Measurements from ENCODE around the gene DRICH1. TPM values are rescaled to one million over a fixed set of nuclear protein-coding genes. Genes with fewer than 3 reads are reported as not detected.
"Not testable (repeated sequence)": the region's sequence is repeated elsewhere in the genome, so short reads cannot be mapped to it uniquely, and the experiment has no call there.

The DRICH1 gene
- total RNA-seq, 1 donor from 2014 or later: 0.32 TPM

DNA sequence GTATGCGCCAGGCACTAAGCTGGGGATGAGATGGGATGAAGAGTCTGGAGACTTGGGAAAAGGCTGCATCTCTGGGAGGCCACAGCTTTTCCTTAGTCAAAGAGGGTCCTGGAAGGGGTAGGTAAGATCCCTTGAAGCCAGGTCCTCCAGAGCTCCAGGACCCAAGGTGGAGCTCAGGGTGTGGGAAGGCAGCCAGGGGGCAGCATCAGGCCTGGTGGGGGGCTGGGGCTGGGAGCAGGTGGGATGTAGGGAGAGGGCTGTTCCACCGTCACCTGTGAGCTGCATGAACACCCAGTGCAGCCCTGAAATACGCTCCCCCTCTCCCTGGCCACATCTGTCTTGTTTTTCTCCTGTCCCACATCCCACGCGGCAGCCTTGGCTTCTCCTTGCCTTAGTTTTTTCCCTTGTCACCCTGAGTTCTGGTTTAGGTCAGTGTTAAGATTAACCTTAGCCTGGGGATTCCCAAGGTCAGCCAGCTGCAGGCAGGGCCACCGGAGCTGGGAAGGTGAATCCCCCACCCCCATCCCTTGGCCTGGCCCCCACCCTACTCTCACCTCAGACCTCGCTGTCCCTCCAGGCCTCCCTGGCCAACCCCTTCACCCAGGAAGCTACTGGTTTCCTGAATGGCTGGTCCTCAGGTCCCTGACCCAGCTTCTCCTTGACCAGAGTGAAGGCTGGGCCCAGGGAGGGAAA is 34.4 kb downstream of the DRICH1 start:
- not testable (repeated sequence) for ATAC-seq

DNA sequence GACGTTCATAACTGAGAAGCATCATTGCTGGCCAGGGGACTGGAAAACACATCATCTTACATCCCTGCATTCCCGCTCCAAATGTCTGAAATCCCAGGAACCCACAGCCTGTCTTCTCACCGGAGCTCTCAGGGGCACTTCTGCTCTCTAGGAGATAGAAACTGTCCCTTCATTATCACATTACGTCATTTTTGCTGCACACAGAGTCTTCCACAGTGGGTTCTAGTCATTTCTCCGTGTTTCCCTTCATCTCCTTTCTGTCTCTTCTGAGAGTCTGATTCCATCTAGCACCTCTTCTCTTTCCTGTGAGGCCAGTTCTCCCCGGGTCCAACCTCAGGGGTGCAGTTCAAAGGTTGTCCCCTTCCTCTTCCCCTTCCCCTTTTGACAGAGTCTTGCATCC is 36.2 kb downstream of the DRICH1 start:
- ATAC-seq: not testable (repeated sequence)

DNA sequence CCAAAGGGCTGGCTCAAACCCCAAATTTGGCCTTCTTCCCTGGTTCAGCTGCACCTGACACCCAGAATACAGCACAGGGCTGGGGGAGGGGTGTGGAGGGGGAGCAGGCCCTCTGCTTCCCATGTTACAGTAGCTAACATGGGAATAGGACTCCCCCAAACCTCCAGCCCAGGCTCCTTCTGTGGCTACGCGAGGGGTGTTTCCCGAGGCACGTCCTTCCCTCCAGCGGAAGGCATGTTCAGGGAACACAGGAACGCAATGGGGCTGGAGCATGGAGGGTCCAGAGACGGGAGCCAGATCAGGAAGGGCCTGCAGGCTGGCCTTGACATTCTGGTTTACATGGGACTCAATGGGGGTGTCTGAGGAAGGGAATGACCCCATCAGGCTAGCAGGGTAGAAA is 40.3 kb downstream of the DRICH1 start:
- ATAC-seq: no peak

DNA sequence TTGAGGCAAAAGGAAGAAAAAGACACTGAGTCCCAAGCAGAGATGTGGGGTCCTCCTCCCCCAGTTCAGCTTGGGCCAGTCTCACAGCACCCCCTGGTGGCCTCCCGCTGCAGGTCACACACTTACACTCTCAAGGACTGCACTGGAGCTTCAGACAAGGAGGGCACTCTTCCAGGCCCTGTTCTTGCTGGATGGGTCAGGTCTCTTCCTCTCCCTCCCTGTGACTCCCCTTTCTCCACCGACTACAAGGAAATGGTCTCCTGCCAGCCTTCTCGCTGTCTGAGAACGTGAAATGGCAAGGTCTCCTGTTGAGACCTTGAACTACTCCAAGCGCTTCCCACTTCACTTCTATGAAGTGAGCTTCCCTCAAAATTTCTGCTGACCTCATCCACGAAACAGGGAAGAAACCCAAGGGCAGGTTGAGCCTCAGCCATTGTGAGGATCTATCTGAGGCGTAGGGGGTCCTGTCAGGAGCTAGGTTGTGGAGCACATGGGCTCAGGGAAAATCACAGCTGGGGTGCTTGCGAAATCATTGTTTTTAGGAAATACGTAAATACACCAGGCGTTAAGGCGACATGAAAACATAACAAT is 40.8 kb downstream of the DRICH1 start:
- ATAC-seq: no peak

DNA sequence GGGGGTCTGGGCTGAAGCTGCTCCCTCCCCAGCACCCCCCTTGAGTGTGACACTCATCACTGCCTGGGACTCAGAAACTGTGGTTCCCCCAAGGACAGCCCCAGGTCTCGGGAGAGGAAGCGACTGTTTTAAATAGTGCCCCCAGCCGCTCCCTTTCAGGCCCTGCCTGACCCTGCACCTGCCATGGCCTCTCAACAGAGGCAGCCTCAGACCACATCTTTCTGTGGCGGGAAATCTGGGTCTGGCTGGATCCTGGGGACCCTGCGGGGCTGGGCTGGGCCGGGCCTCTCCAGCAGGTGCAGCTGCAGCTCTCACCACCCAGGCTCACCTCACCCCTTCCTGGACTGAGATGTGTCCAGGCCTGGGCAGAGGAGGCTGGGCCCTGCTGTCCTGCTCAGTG is 48.3 kb downstream of the DRICH1 start:
- peak; percentile 13 for ATAC-seq

DNA sequence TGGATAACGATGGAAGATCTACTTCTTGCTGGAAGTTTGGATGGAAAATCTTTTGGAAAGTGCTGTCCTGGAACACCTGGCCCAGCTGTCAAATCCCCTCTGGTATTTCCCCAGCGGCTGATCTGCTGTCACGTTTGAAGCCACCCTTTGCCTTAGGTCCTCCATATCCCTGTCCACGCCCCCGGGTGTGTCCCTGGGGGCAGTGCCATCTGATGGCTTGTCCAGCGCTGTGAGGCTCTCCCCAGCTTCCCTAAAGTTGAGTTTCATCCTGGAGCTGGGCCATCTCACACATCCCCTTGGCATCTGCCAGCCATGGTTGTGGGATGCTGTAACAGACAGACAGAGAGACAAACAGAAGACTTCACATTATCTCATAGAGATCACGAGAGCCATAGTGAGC is 49.0 kb downstream of the DRICH1 start:
- no peak for ATAC-seq

DNA sequence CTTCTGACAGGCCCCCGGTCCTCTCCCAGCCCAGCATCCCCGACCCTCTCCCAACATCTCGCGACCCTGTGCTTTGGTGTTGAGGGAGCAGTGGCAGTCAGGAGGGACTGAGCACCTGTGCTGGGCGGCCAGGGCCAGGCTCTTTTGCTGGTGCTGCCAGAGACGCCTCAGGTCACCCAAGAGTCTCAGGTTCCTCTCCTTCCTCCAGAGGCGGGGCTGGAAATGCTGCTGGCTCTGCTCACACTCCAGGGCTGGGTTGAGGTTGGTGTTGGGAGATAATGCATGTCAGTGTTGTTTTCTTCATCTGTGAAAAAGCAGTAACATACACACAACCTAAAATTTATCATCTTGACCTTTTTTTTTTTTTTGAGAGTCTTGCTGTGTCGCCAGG is 50.9 kb downstream of the DRICH1 start:
- no peak for ATAC-seq

DNA sequence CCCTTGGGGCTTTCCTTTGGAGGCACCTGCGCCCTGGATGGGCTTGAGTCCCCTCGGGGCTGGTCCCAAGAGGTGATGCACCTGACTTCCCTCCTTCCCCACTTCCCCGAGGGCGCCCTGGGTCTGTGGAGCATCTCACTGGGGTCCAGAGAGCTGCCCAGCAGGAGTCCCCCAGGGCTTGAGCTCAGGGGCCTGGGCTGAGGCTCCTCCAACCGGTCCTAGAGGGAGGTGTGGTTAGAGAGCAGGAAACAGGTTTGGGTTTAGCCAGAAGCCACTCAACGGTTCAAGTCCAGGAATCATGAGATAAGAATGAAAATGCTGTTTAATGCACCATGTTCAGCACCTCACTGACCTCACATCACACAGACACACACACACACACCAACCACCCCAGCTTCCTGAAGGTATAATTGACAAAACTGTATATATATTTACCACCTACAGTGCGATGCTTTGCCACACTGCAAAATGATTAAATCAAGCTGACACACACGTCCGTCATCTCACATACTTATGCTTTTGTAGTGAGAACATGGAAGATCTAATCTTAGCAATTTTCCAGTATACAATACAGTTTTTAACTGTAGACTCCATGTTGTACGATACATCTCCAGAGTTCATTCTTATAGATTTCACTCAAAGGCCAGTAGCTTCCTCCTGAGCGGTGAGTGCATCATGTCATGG is 51.4 kb downstream of the DRICH1 start:
- ATAC-seq: no peak

DNA sequence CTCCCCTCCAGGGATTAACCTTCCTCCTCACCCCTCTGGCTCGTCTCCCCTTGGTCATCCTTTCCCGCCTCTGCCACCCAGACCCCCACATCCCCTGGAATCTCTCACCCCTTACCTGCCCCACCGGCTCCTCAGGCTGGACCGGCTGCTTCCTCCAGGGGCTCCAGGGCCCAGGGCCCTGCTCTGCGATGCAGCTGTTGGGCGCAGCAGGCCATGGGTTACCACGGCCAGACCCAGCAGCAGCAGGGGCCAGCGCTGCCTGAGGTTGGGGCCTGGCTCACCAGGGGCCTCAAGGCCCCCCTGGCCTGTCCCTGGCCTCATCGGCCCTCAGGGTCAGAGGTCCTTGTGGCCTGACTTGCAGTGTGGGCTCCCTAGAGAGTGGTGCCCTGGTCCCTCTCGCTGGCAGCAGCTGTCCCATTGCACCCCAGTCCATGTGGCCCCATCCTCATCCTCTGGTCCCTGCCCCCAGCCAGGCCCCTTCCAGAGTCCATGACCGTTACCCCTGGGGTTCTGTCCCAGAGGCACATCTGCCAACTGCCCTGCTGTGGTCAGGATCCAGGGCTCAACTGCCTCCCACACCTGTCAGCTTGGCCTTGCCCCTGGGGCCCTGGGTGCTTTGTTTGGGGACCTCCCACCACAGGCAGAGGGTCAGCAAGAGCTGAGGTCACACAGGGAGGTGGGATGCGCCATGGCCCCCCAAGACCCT is 52.1 kb downstream of the DRICH1 start, which contains the start of gene IGLL1:
Gene IGLL1 (minus strand): TSS at position 421 of the 706 bp plus-strand sequence. CDS start 100 bp downstream, at position 321.
- ATAC-seq: peak; percentile 25

DNA sequence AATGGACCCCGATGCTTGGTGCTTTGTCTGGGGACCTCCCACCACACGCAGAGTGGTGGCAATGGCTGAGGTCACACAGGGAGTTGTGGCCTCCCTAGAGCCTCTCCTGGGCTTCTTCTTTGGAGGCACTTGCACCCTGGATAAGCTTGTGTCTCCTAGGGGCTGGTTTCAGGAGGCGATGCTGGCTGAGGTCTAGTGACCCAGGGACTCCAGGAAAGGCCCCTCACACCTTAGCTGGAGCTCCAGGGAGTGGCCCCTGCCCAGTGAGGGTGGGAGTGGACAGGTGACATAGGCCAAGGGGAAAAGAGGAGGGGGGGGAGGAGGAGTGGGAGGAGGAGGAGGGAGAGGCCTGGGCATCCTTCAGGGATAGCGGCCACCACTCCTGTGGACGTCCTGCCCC is 52.8 kb downstream of the DRICH1 start:
- ATAC-seq: no peak

DNA sequence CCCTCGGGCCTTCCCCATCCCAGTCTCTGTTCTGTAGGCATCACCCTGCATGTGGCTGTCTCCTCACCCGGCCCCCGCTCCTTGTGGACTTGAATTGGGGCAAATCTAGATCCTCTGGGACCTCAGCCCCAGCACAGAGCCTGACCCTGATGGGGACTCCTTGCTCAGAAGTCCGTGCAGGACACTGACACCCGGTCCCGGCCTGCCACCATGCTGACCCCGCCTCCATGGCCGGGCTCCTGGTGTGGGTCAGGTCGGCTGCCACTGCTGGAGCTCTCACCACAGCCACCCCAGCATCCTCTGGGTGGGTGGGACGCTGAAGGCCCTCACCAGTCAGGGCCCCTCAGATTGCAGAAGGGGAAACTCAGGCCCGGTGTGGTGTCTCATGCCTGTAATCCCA is 53.8 kb downstream of the DRICH1 start:
- ATAC-seq: no peak

DNA sequence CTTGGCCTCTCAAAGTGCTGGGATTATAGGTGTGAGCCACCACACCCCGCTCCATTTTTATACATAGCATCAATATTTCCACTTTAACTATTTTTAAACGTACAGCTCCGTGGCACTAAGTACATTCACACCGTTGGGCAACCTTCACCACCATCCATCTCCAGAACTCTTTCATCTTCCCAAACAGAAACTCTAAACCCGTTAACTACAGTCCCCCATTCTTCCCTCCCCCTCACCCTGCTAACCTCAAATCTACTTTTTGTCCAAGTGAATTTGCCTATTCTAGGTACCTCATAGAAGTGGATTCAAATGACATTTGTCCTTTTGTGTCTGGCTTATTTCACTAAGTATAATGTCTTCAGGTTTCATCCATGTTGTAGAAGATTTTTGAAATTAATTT is 55.4 kb downstream of the DRICH1 start:
- no peak for ATAC-seq

DNA sequence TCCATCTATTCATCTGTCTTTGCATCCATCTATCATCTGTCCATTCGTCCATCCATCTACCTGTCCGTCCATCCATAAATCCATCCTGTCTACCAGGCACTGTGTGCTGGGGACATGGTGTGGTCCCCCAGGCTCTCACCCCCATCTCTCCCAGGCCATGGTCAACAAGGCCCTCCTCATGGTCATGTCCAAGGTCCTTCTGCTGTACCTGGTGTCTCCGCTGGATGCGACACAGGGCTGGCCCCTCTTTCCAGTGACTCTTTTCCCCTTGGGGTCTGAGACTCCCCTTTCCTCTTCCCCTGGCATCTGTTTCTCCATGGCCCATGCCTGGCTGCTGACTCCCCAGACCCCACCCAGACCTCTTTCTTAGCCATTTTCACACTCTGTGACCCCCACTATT is 56.5 kb downstream of the DRICH1 start:
- ATAC-seq: no peak

DNA sequence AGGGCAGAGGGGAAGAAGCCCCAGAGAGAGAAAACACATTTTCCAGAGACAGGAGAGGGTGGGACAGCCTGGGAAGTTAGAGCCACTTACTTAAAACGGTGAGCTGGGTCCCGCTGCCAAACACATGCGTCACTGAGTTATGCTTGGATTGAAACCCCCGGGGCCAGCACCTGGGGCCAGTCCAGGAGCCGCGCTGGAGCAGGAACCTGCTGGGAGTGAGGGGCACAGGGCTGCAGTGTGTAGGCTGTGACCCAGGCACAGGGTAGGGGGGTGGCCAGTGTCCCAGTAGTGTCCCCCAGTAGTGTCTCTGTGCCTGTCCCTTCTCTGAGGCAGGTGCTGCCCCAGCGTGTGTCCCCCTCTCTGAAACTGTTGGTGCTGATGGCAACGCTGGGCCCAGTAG is 57.2 kb downstream of the DRICH1 start:
- peak; percentile 27 for ATAC-seq

DNA sequence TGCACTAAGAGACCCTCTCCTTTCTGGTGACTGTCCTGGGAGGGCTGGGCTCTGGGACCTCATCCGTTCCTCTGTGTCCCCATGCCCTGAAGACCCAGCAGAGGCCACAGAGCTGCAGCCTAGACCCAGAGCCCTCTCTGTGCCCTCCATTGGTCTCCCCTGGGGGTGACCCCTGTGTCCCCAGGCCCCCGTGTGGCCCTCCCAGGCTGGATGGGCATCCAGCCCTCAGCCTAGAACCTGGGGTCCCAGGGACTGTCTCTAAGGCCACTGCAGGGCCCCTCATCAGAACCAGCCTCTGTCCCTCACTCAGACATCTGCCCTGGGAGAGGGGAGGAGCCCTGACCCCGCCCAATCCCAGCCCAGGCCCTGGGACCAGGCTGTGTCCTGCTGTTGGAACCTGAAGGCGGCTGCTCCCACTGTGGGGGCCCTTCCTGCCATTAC is 57.7 kb downstream of the DRICH1 start:
- no peak for ATAC-seq

DNA sequence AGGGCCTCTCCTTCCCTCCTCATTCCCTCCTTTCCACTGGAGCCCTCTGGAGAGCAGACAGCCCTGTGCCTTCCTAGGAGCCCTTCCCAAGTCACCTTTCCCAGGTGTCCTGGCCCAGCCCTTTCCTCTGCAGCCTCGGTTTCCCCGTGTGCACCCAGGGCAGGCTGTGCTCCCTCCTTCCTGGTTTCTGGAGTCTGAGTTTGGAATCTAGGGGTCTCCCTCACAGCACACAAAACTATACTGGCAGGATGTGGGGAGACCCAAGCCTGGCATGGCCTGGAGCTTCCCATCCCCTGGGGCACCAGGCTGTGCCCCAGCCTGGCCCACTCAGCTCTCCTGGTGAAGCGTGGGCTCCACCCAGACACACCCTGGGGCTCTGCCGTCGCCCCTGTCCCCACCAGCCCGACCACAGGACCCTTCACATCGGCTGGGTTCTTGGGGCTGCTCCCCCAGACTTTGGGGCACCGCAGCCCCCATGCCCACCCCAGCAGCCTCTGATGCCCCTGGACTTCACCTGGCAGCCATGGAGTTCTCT is 58.4 kb downstream of the DRICH1 start:
- not testable (repeated sequence) for ATAC-seq

DNA sequence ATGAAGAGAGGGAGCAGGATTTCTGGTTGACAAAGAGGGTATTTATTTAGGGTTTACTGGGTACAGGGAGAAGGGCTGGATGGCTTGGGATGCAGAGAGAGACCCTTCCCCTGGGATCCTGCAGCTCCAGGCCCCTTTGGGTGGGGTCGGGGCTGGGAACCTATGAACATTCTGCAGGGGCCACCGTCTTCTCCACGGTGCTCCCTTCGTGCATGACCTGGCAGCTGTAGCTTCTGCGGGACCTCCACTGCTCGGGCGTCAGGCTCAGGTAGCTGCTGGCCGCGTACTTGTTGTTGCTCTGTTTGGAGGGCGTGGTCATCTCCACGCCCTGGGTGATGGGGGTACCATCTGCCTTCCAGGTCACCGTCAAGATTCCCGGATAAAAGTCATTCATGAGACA is 59.0 kb downstream of the DRICH1 start:
- ATAC-seq: not testable (repeated sequence)

DNA sequence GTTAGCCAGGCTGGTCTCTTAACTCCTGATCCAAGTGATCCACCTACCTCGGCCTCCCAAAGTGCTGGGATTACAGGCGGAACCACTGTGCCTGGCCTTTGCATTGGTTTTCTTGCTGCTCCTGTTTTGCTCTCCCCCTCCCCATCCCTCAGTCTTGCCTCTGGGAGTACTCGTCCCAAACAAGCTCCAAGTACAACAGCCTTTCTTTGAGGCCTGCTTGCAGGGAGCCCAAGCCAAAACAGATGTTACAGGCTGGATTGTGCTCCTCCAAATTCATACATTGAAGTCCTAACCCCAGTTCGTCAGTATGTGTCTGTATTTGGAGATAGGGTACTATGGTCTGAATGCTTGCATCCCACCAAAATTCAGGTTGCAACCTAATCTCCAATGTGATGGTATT is 60.6 kb downstream of the DRICH1 start:
- no peak for ATAC-seq

DNA sequence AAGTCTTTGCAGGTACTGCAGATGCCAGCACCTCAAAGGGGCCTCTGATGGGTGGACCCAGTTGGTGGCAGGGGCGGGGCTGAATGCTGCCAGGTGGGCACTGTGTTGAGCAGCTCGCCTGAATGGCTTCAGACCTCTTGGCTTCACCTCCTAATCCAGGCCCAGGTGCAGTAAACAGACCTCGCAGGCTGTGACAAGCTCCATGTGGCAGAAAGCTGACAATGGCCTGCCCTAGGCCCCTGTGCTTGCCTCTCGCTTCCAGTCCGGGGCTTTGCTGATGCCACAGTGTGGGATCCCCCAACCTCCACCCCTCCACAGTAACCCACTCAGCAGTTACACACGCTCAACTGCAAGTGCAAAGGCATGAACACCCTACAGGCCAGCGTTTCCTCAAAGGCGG is 61.4 kb downstream of the DRICH1 start:
- no peak for ATAC-seq

DNA sequence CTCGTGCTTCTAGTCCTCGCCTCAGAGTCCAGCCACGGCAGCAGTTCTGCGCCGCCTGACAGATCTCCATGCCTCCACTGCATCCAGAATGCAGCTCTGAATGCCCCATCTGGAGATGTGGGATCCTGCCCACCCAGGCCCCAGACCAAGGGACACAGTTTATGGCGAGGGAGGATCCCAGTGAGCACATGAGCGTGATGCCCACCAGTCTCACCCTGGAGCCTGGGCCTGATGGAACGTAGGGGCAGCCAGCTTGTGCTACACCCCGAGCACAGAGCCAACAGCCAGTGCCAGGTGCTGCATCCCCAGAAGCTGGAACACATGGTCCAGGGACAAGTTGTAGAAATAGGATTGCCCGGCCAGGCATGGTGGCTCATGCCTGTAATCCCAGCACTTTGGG is 62.4 kb downstream of the DRICH1 start:
- no peak for ATAC-seq

DNA sequence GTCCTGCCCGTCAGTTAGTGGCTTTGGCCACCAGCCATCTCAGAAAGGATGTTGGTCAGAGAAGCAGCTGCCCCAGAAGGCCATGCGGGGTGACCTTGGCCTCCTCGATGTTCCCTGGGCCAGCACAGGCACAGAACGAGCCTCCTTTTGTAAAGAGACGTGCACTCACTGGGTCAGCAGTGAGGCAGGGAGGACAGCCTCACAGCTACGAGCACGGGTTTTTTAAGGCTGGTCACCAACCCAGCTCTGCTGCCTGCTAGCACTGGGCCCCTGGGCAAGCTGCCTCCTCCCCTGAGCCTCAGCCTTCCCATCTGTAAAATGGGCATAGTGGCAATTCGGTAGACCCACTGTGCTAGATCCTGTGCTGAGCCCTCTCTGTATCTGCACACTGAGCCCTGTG is 62.8 kb downstream of the DRICH1 start:
- ATAC-seq: no peak

DNA sequence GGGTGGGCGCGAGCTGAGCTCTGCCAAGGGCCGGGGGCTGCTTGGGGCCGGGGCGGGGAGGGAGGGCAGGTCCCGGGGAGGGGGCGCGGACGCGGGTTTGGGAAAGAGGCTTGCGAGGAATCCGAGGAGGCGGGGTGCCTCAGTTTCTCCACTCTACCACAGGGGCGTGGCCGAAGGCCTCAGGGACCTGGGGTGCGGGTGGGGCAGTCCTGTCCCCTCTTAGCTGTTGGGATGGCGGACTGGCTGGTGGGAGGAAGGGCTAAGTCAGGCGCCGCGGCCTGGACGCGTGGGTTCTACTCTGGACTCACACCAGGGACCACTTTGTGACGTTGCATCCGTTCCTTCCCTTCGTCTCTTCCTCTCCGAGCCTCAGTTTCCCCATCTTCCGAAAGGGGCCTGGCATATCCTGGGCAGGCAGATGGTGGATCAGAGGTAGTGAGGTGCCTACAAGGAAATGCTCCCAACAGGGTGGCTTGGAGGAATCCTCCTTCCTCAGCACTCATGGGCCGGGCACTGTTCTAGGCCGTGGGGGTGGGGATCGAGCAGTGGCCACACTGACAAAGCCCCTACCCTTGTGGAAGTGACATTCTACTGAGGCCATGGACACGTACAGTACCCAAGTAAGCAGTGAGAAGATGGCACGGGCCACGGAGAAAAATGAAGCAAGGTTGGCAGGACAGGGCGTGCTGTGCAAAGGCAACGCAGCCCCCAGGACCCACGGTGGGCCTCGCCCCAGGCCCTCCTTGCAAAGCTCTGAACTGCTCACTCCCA is 65.2 kb downstream of the DRICH1 start:
- ATAC-seq: no peak

All from esophagus mucosa (tissue), 1 donor.